ENCODE data around the gene SLCO2A1. TPM values are rescaled to one million over a fixed set of nuclear protein-coding genes. Genes with fewer than 3 reads are reported as not detected.

The SLCO2A1 gene
- polyA plus RNA-seq, 1 experiment = 5.4 TPM

- DNase-seq (ENCODE audit: low read depth) = no peak
- TF ChIP-seq, protein P1, sequence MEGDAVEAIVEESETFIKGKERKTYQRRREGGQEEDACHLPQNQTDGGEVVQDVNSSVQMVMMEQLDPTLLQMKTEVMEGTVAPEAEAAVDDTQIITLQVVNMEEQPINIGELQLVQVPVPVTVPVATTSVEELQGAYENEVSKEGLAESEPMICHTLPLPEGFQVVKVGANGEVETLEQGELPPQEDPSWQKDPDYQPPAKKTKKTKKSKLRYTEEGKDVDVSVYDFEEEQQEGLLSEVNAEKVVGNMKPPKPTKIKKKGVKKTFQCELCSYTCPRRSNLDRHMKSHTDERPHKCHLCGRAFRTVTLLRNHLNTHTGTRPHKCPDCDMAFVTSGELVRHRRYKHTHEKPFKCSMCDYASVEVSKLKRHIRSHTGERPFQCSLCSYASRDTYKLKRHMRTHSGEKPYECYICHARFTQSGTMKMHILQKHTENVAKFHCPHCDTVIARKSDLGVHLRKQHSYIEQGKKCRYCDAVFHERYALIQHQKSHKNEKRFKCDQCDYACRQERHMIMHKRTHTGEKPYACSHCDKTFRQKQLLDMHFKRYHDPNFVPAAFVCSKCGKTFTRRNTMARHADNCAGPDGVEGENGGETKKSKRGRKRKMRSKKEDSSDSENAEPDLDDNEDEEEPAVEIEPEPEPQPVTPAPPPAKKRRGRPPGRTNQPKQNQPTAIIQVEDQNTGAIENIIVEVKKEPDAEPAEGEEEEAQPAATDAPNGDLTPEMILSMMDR (IDR thresholded peaks at IDR 0.05; ENCODE audit: insufficient read depth, low read depth, low read length) = no peak
- H3K4me3 ChIP-seq (ENCODE audit: low read depth, low read length) = no peak overlapping the region
- POLR2A ChIA-PET = interaction anchor here (0.5 kb wide), 1 partner anchor 24 kb away, joined by 3 read pairs; no protein-coding TSS in a partner anchor
- peaks cover 2% of the 10 kb centered on the region; the same call in 1 of the 2 replicates for H3K27me3 ChIP-seq (ENCODE audit: control insufficient read depth, insufficient read depth, low read length)
- H3K36me3 ChIP-seq (ENCODE audit: control insufficient read depth, insufficient read depth, low read length) = no peaks in the 10 kb centered on the region
- CTCF ChIA-PET = interaction anchor here (0.8 to 7.4 kb wide), 12 partner anchors 14 to 888 kb away, joined by 3 to 141 read pairs (median 4); no protein-coding TSS in a partner anchor
Observed at GRCh38 chr3:133928903-133929607, 100.7 kb downstream of the SLCO2A1 start.

DNA sequence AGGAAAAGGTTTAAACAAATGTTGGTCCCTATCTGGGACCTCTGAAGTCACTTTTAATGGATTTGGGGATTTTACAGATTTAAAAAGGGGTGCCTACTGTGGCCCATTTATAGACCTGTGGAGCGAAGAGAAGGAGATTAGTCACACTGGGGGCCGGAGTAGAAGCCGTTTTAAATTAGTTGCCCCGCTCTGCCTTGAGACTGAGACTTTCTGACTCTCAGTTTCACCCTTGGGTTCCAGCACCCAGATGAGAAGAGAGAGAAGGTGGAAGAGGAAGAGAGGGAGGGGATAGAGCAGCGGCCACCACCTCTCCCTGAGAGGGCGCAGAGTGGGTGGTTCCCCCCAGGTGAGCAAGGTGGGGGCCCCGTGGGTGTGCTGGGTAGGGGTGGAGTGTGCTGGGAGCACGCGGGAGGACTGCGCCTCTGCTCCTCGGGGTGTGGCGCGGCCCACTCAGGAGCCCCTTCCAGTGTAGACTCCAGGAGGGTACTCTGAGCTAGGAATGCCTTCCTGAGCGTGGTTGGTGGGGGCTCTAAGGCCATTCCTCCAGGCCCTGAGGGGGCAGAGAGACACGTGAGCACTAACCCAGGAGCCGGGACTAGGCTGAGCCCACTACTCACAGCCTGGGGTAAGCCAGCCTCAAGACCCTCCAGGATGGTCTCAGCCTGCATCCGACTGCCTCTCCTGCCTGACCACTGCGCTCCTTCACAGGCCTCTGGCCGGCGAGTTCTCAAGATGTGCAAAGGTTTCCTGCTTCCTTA is 101.4 kb downstream of the SLCO2A1 start:
- TF ChIP-seq, protein P1 (IDR thresholded peaks at IDR 0.05; ENCODE audit: insufficient read depth, low read depth, low read length) = no peak
- no peaks in the 10 kb centered on the region for H3K36me3 ChIP-seq (ENCODE audit: control insufficient read depth, insufficient read depth, low read length)
- ChIA-PET POLR2A (no interaction called here), CTCF (interaction anchor here (0.6 to 7.4 kb wide), 17 partner anchors 8 to 887 kb away, joined by 3 to 141 read pairs (median 5); no protein-coding TSS in a partner anchor)
- no peak for DNase-seq (ENCODE audit: low read depth)
- H3K4me3 ChIP-seq (ENCODE audit: low read depth, low read length) = no peak overlapping the region
- peaks cover 2% of the 10 kb centered on the region; the same call in 1 of the 2 replicates for H3K27me3 ChIP-seq (ENCODE audit: control insufficient read depth, insufficient read depth, low read length)

DNA sequence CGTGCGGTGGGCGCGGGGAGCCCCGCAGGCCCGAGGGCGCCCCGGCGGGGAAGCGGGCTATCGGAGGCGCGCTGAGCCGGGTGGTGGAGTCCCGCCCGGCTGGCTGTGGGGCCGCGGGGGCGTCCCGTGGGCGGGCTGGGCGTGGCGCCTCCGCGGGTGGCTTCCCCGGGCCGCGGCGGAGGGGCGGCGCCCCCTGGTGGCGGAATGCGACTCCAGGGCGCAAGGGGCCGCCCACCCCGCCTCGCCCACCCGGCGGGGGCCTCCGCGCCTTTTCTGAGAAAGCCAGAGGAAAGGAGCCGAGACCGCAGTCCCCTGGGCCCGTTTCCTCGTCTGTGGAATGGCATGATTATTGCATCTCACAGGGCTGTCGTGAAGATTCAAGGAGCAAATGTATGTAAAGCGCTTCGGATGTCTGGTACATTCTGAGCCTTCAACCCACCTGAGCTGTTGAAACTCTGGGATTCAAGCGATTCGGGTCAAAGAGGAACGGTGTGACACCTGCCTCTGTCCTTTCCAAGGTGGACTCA is 102.1 kb downstream of the SLCO2A1 start:
- Histone ChIP-seq H3K4me3 (ENCODE audit: low read depth, low read length) (peak overlapping the region; percentile 34), H3K27me3 (ENCODE audit: control insufficient read depth, insufficient read depth, low read length) (peaks cover 2% of the 10 kb centered on the region; the same call in 1 of the 2 replicates), H3K36me3 (ENCODE audit: control insufficient read depth, insufficient read depth, low read length) (no peaks in the 10 kb centered on the region)
- TF ChIP-seq, protein P1 (IDR thresholded peaks at IDR 0.05; ENCODE audit: insufficient read depth, low read depth, low read length) = peak; percentile 58
- POLR2A ChIA-PET = no interaction called here
- CTCF ChIA-PET = interaction anchor here (0.6 to 7.4 kb wide), 12 partner anchors 9 to 375 kb away, joined by 3 to 141 read pairs (median 4); no protein-coding TSS in a partner anchor
- DNase-seq (ENCODE audit: low read depth) = no peak

- ChIA-PET POLR2A (no interaction called here), CTCF (interaction anchor here (0.7 to 7.4 kb wide), 5 partner anchors 44 to 376 kb away, joined by 3 to 141 read pairs (median 5); no protein-coding TSS in a partner anchor)
- DNase-seq (ENCODE audit: low read depth) = no peak
- Histone ChIP-seq H3K4me3 (ENCODE audit: low read depth, low read length) (peak overlapping the region; percentile 34), H3K36me3 (ENCODE audit: control insufficient read depth, insufficient read depth, low read length) (no peaks in the 10 kb centered on the region), H3K27me3 (ENCODE audit: control insufficient read depth, insufficient read depth, low read length) (peaks cover 2% of the 10 kb centered on the region; the same call in 1 of the 2 replicates)
- TF ChIP-seq, protein P1 (IDR thresholded peaks at IDR 0.05; ENCODE audit: insufficient read depth, low read depth, low read length) = peak; percentile 22; the same call in 1 of the 2 replicates
Observed at GRCh38 chr3:133926736-133927539, 102.8 kb downstream of the SLCO2A1 start.
